NCI-H226 (cell line): ENCODE measurements around the gene PRXL2B.

ENCODE experiments used
- DNase-seq: peaks from one replicate; pipeline ENCODE4 v3.0.0-alpha.2; 2015

The PRXL2B gene

GRCh38 chr1:2601721-2602303 is 15.2 kb downstream of the PRXL2B start:
- DNase-seq: no peak

GRCh38 chr1:2602311-2602835 is 15.8 kb downstream of the PRXL2B start:
- DNase-seq: no peak

- DNase-seq: no peak
Measured at GRCh38 chr1:2602866-2603520, 16.4 kb downstream of the PRXL2B start.

- no peak for DNase-seq
Measured at GRCh38 chr1:2603521-2604155, 17.1 kb downstream of the PRXL2B start.

- no peak for DNase-seq
Measured at GRCh38 chr1:2604156-2604843, 17.7 kb downstream of the PRXL2B start.

DNA sequence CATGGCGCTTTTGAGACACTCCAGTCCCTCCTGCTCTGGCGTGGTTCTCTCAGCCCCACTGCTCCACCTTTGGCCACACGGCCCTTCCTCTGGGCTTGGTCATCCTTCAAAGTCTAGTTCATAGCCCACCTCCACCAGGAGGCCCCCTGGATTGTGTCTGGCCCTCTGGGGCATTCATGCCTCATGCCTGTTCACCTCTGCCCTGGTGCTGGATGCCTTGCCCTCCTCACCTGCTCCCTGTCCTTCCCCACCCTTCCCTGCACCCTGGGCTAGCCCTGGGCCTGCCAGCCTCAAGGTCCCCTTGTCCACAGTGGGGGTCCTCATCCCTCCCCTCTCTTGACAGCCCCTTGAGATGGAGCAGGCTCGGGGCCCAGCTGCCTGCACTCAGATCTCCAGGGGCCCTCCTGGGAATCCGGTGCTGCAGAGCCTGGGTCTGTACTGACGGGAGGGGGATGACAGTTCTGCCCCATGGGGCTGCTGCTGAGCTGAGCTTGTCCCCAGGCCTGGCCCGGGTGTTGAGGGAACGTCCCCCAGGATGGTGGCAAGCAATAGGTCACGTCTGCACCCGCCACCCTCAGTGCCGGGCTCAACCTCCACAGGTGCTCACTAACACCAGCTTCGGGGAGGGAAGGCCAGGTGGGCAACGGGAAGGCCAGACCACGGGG is 18.4 kb downstream of the PRXL2B start:
- DNase-seq: no peak

GRCh38 chr1:2605509-2606395 is 19.2 kb downstream of the PRXL2B start:
- no peak for DNase-seq

DNA sequence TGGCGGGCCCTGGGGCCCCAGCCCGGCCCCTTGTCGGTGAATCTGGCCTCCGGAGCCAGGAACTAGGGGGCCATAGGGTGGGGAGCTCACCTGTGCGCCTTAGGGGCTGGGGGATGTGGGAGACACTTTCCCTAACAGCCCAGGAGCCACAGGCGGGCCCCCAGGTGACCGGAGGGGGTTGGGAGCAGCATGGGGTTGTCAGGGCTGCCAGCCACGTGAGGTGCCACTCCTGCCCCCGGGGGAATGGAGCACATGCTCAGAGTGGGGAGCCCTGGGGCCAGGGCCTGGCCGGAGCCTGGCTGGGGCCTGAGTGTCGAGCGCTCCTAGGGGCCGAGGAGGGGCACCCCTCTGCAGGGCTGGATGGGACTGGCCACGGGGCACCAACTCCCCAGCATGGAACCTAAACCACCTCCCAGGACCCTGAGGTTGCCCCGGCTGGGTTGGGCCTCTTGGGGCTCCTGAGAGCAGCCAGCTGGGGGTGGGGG is 19.9 kb downstream of the PRXL2B start:
- DNase-seq: no peak

- no peak for DNase-seq
Measured at GRCh38 chr1:2606881-2607621, 20.5 kb downstream of the PRXL2B start.

- no peak for DNase-seq
Measured at GRCh38 chr1:2607641-2608091, 21.1 kb downstream of the PRXL2B start.

DNA sequence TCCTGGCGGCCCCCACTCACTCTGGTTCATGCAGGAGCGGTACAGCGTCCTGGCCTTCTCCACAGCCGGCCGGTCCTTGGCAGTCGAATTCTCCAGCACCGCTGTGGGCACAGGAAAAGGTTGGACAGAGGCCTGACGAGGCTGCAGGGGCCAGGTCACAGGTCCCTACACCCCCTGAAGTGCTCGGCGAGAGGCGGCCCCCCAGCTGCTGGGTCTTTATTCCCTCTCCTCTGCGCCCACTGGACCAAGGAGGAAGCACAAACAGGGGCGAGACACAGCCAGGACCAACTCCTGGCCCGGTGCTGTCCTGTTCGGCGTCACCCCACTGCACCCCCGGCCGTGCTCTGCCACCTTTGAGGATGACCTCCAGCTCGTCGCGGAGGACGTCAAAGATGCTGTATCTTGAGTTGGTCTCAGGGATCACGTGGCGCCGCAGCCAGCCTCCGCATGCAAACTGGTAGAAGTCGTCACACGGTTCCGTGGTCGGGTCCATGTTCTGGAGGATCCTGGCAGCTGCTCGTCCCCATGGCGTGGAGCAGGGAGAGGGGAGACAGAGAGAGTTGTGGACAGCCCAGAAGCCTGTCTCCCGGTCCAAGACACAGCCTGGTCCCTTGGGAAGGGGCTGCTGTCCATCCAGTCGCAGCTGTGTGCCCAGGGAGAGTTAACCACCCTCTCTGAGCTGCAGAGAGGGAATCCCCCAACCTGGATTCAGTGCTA is 22.9 kb downstream of the PRXL2B start:
- DNase-seq: no peak

- no peak for DNase-seq
Measured at GRCh38 chr1:2610036-2610959, 23.7 kb downstream of the PRXL2B start.

DNA sequence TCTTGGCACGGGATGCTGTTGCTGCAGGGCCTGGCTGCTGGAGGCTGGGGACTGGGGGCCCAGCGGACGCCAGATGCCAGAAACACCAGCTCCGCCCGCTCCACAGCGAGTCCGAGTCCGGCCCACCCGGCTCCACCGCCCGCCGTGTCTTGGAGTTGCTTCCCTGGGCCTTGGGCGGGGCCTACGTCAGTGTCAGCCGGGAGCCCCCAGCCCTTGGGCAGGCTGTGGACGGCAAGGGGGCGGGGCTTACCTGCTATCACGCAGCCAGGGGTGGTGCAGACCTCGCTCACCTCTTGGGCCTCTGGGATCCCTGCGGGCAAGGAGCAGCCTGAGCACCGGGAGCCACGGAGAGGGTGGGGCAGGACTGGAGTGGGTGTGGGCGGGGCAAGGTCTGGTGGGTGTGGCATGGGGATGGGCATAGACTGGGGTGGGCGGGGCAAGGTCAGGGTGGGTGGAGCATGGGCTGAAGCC is 24.5 kb downstream of the PRXL2B start:
- DNase-seq: no peak

- DNase-seq: no peak
Measured at GRCh38 chr1:2611621-2612437, 25.3 kb downstream of the PRXL2B start.

- no peak for DNase-seq
Measured at GRCh38 chr1:2612591-2613365, 26.2 kb downstream of the PRXL2B start.

GRCh38 chr1:2614145-2614544 is 27.6 kb downstream of the PRXL2B start:
- DNase-seq: no peak

DNA sequence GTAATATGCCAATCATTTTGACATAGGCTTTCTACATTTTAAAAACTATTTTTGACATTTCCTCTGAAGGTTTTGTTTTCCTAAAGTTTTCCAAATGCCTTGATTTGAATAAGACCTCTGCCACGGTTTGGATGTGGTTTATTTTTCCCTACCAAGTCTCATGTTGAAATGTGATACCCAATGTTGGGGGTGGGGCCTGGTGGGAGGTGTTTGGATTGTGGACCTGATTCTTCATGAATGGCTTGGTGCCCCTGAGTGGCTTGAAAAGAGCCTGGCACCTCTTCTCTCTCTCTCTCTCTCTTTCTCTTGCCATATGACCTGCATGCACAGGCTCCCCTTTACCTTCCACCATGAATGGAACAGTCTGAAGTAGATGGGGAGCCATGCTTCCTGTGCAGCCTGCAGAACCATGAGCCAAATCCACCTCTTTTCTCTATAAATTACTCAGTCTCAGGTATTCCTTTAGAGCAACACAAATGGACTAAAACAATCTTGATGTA is 31.4 kb downstream of the PRXL2B start:
- DNase-seq: no peak
